Right kidney (tissue), 1 donor: ENCODE measurements around the gene TSHZ2.
"Not testable (repeated sequence)": the region's sequence is repeated elsewhere in the genome, so short reads cannot be mapped to it uniquely, and the experiment has no call there.

Source experiments
- DNase-seq: peaks from one replicate; pipeline ENCODE4 v3.0.0-alpha.2; 2016

Gene TSHZ2

GRCh38 chr20:53384392-53384791 is 412.2 kb downstream of the TSHZ2 start:
- DNase-seq = no peak

- DNase-seq = no peak
Measured at GRCh38 chr20:53385941-53386767, 414.0 kb downstream of the TSHZ2 start.

DNA sequence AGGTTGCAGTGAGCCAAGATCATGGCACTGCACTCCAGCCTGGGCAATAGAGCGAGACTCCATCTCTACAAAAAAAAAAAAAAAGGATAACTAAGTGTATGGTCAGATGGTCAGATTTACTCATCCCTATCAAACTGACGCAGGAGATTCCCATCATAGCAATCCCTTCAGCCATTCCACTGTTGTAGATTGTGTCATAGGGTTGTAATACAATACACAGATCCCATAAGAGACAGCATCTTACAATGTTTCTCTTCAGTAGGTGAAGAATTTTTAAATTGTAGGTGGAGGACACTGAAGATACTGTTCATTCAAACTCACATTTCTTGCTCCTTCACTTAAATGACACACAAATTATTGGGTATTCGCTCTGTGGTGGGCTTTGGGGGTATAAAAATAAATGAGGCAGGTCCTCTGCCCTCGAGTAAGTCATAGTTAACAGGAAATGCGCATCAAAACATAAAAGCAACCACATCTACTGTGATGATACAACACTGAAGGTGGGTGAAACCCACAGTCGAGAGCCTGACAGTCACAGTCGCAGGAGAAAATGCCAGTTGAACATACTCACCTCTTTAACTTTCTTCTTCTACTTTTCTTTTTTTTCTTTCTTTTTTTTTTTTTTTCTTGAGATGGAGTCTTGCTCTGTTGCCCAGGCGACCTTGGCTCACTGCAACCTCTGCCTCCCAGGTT is 416.0 kb downstream of the TSHZ2 start:
- no peak for DNase-seq

DNA sequence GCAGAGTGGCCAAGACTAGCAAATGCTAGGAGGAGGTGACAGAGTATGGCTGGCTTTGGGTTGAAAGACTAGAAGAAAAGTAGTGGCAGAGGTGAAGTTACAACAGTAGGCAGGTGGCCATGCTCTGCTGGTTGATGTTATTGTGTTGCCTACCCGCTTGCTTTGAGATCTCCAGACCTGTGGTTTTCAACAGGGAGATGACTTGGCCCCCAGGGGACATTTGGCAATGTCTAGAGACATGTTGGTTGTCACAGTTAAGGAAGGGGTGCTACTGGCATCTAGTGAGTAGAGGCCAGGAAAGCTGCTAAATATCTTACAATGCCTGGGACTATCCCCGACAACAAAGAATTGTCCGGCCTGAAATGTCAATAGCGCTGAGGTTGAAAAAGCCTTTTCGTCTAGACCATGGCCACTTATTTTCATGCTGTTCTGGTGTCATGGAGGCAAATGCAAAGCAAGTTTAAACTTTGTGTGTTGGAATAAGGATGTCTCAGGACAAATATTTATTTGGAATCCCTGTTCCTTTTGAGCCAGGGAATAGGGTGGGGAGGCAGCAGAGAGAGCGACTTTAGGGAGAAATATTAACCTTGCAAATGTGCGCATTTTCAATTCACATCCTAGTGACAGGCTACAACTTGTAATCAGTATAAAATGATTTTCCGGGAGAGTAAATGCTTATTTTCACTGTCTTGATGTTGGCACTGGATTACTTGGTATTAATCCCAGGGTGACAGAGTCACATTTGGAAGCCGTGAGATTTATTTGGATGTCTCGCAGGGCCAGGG is 417.6 kb downstream of the TSHZ2 start:
- DNase-seq = no peak

DNA sequence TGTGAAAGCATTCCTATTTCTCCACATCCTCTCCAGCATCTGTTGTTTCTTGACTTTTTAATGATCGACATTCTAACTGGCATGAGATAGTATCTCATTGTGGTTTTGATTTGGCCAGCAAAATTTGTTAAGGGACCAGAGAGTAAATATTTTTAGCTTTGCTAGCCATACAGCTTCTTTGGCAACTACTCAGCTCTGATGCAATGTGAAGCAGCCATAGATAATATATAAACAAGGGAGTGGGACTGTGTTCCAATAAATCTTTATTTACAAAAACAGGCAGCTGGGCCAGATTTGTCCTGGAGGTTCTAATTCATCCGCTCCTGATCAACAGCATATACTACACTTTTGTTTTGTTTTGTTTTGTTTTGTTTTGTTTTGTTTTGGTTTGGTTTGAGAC is 418.6 kb downstream of the TSHZ2 start:
- DNase-seq = no peak

DNA sequence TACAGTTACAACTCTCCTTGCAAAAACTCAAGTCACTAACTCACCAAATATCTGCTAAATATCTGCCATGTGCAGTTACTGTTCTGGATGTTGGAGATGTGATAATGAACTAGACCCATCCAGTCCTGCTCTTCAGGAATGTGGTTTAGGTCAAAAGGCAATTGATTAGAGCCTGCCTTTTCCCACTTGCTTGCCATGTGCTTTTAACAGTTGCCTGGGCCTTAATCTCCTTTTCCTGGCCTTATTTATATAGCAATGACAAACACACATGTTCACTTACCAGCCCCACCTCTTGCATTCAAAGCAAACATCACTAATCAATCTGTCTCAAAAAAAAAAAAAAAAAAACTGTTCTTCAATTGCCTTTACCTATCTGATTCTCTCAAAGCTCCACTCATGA is 422.3 kb downstream of the TSHZ2 start:
- no peak for DNase-seq

DNA sequence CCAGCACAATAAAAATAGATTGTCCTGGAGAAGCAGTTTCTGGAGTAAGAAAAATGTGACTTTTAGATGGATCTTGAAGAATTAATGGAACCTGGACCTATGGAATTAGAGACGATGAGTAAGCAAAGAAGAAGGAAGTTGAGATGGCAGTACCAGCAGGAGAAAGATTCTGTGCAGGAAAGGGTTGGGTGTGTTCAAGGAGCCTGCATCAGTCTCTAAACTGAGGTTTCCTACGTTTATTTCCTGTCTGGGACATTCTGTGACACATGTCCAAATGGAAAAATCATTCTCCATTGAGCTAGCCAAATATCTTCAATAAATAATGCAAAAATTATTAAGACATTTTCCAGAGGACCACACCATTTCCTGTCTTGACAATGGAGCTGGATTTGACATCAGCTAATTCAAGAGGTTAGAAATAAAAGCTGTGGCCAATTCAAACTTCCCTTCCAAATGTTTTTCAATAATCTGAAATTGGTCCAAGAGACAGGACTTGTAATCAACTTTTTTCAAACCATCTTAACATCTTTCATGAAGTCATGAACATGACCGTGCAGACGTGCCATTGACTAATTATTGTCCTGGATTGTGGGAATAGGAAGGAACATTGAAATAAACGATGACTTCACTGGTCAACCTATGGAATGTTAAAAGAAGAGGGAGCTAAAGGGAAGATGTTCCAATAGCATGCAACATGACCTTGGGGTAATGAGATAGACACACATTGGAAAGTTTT is 423.2 kb downstream of the TSHZ2 start:
- DNase-seq = no peak

DNA sequence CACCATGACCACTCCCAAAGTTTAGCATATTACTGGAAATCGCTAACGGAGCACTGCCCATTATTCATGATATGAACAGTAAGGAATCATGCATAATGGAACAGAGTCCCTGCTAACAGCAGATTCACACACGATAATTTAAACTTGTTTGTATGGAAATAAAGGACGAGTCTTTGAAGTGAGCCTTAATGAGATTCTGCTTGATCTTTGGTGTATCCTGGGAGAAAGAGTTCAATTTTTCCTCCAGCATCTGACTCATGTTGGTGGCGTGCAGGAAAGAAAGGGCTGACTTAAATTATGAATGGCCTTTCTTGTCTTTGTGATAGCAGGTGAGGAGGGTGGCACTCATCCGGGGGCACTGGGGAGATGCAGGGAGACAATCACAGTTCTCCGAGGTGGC is 426.9 kb downstream of the TSHZ2 start:
- DNase-seq = no peak

- no peak for DNase-seq
Measured at GRCh38 chr20:53399592-53400335, 427.6 kb downstream of the TSHZ2 start.

DNA sequence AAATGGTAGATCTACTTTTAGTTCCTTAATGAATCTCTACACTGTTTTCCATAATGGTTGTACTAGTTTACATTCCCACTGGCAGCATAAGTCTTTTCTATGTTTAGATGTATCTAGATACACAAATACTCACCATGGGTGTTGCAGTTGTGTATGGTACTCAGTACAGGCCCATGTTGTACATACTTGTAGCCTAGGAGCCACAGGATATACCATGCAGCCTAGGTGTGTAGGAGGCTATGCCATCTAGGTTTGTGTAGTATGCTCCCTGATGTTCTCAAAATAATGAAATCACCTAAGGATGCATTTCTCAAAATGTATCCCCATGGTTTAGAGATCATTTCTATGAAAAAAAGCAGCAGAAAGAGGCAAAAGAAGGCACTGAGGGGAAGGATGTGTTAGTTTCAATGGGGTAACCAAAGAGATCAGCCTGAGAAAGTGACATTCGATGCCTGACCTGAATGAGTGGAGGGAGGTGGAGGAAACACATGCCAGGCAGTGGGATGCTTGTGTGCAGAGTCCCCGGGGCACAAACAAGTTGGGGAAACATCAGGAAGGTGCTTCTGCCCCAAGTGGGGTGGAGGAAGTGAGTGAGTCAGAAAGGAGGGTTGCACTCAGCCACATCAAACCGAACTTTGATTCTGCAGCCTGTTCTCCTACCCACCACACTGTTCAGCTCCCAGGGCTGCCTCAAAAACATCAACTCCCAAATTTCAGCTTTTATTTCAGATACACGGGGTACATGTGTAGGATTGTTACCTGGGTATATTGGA is 430.3 kb downstream of the TSHZ2 start:
- DNase-seq = no peak

GRCh38 chr20:53403029-53403428 is 430.9 kb downstream of the TSHZ2 start:
- no peak for DNase-seq

GRCh38 chr20:53405139-53405538 is 433.0 kb downstream of the TSHZ2 start:
- no peak for DNase-seq

GRCh38 chr20:53406580-53406979 is 434.4 kb downstream of the TSHZ2 start:
- DNase-seq = no peak

DNA sequence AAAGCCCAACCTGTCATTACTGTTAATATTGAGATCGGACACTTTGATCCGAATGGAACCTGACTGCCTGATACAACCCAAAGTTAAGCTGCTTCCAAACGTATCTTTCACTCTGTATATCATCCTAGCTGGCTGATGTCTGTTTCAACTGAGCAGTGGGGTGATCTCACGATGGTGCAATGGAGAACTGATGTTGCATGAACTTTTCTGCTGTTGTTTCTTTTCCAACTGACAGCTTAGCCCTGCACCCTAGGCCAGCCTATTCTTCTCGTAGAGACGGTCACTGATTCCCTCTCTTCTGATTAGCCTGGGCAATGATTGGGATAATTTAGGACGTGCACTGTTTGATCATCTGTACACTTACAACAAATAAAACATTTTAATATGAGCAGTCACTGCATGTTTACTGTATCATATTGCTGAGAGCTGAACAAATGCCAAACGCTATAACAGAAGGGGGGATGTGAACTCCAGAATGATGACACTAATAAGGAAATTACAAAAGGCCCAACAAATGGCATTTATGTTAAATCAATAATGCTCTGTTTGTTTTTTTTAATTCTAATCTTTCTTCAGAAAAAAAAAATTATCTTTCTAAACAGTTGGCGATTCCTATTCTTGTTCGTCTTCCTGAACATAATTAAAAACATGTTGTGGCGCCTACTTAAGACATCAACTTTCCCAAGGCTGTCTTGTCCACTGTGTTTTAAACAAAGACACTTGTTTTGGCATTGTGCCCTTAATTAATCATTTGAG is 436.7 kb downstream of the TSHZ2 start:
- no peak for DNase-seq

GRCh38 chr20:53409447-53409717 is 437.2 kb downstream of the TSHZ2 start:
- DNase-seq = no peak

DNA sequence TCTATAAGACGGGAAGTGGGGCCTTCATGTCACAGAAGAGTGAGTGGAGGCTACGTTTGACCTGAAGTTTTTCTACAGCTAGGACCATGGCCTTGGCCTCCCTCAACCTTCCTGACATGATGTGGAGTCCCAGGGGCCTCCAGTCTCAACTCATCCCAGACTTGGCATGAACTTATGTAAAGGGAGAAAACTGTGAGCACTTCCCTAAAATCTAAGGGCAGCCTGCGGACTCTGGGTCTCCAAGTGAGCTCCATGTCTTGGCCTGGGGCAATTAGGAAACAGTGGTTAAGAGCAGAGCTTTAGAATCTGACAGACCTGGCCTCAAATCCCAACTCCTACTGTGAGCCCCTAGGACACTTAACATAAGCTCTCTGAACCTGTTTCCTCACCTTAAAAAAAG is 439.0 kb downstream of the TSHZ2 start:
- no peak for DNase-seq

- no peak for DNase-seq
Measured at GRCh38 chr20:53411891-53412290, 439.7 kb downstream of the TSHZ2 start.

- peak; percentile 67 for DNase-seq
Measured at GRCh38 chr20:53412577-53413185, 440.5 kb downstream of the TSHZ2 start.

GRCh38 chr20:53413186-53413631 is 441.1 kb downstream of the TSHZ2 start:
- DNase-seq = no peak

- DNase-seq = not testable (repeated sequence)
Measured at GRCh38 chr20:53413845-53414244, 441.7 kb downstream of the TSHZ2 start.
